ENCODE data around the gene KPNB1.

The KPNB1 gene

GRCh38 chr17:47704736-47705135 is 55.0 kb downstream of the KPNB1 start:
- TF ChIP-seq CTCF (IDR thresholded peaks at IDR 0.05; ENCODE audit: low read length, missing control alignments): no peak
- DNase-seq (ENCODE audit: low read depth): no peak
- H3K4me3 ChIP-seq (replicated peaks; ENCODE audit: low read depth, low read length): no peak overlapping the region

- H3K4me3 ChIP-seq (replicated peaks; ENCODE audit: low read depth, low read length): no peak overlapping the region
- no peak for DNase-seq (ENCODE audit: low read depth)
- no peak for TF ChIP-seq CTCF (IDR thresholded peaks at IDR 0.05; ENCODE audit: low read length, missing control alignments)
These were observed 56.1 kb downstream of the KPNB1 start for GRCh38 chr17:47705536-47706530.

GRCh38 chr17:47707056-47707804 is 57.5 kb downstream of the KPNB1 start:
- no peak for TF ChIP-seq CTCF (IDR thresholded peaks at IDR 0.05; ENCODE audit: low read length, missing control alignments)
- no peak overlapping the region for H3K4me3 ChIP-seq (replicated peaks; ENCODE audit: low read depth, low read length)
- peak; percentile 18 for DNase-seq (ENCODE audit: low read depth)

GRCh38 chr17:47707884-47708283 is 58.2 kb downstream of the KPNB1 start:
- no peak for TF ChIP-seq CTCF (IDR thresholded peaks at IDR 0.05; ENCODE audit: low read length, missing control alignments)
- H3K4me3 ChIP-seq (replicated peaks; ENCODE audit: low read depth, low read length): no peak overlapping the region
- no peak for DNase-seq (ENCODE audit: low read depth)

GRCh38 chr17:47708312-47708863 is 58.7 kb downstream of the KPNB1 start:
- no peak for DNase-seq (ENCODE audit: low read depth)
- TF ChIP-seq CTCF (IDR thresholded peaks at IDR 0.05; ENCODE audit: low read length, missing control alignments): no peak
- no peak overlapping the region for H3K4me3 ChIP-seq (replicated peaks; ENCODE audit: low read depth, low read length)

GRCh38 chr17:47708864-47709541 is 59.3 kb downstream of the KPNB1 start:
- H3K4me3 ChIP-seq (replicated peaks; ENCODE audit: low read depth, low read length): no peak overlapping the region
- TF ChIP-seq CTCF (IDR thresholded peaks at IDR 0.05; ENCODE audit: low read length, missing control alignments): no peak
- DNase-seq (ENCODE audit: low read depth): peak; percentile 48

Data from fibroblast of pulmonary artery (primary cell).